ENCODE results near the gene GAGE10.
"Not testable (repeated sequence)": the region's sequence is repeated elsewhere in the genome, so short reads cannot be mapped to it uniquely, and the experiment has no call there.

The GAGE10 gene

GRCh38 chrX:49330421-49330820 lies 27.0 kb downstream of the GAGE10 start:
- DNase-seq, result not testable (repeated sequence)

GRCh38 chrX:49331282-49331681 lies 27.8 kb downstream of the GAGE10 start, which contains the start of gene GAGE13:
GAGE13 (plus strand) TSS chrX:49331582; CDS start chrX:49332738, 1,156 bp downstream.
- DNase-seq, result not testable (repeated sequence)

- not testable (repeated sequence) for DNase-seq
Measured at GRCh38 chrX:49331841-49332240, 28.4 kb downstream of the GAGE10 start.

GRCh38 chrX:49341449-49341848 lies 38.0 kb downstream of the GAGE10 start:
- not testable (repeated sequence) for DNase-seq

- DNase-seq, result not testable (repeated sequence)
Measured at GRCh38 chrX:49344496-49345175, 41.2 kb downstream of the GAGE10 start.

- DNase-seq, result not testable (repeated sequence)
Measured at GRCh38 chrX:49345402-49345801, 42.0 kb downstream of the GAGE10 start.

- not testable (repeated sequence) for DNase-seq
Measured at GRCh38 chrX:49346150-49346549, 42.7 kb downstream of the GAGE10 start.

Data from NK-92 treated with Interleukin-12 subunit alpha and Interleukin-12 subunit beta, amount 100 ng/mL, for 24 hours (cell line).